HG03575 (cell line): ENCODE data around the gene TMEM212.

Source experiments
- ATAC-seq: cut with Tn5 transposase; IDR thresholded peaks from one replicate; pipeline ENCODE4 v1.9.1; 2021; ENCODE audit not compliant: unreplicated experiment, insufficient number of reproducible peaks, low FRiP score; ENCODE audit errors: extremely low read depth

TMEM212 gene

DNA sequence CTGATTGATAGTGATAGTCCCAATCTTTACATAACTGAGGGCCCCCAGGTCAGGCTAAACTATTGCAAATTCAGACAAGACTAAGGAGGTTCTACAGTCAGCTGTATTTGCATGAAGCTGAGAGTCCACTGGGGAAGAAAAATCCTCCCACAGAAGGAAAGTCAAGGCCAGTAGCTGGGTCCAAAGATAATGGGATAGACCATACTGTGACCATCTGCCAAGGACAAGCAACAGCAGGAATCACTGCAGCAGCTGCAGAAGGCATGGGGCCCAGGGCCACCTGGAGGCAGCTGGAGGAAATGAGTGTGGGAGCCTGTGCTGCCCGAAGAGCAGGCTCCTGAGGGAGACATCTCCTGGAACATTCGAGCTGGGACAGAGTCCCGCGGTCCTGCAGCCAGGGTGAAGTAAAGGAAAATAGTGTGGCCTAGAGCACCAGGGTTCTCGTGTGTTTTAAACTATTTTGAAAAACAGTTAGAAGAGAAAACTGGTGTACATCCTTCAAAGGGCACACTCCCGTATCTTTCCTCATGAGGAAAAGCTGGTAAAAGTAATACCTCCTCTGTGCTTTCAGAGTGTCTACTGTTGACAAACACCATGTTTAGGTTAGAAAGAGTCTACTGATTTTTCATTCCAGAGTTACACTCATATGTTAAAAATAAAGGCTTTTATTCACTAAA is 13.2 kb upstream of the TMEM212 start:
- ATAC-seq = no peak

DNA sequence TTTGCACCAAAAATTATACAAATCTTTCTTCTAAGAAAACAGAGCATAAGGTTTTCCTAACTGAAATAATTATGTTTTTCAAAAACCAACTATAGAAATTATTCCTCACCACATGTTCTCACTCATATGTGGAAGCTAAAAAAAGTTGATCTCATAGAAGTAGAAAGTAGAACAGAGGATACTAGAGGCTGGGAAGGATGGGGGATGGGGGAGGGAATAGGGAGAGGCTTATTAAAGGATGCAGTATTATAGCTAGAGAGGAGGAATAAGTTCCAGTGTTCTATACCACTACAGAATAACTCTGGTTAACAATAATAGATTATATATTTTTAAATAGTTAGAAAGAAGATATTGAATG is 12.7 kb upstream of the TMEM212 start:
- ATAC-seq = no peak

DNA sequence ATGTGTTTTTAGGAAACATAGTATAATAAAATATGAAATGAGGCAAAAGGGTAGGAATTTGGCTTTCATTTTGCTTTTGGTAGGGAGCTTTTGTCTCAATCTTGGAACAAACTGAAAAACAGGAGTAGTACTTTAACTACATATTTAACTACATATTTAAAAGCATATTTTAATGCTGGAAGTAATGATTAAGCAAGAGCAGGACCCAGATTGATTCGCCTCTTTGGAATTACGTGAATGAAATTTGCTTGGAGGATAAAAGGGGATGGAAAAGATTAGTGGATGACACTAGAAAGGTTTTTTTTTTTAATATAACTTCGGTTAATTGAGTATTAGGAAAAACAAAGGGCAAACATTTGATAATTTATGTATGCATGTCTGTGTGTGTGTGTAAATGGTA is 11.2 kb upstream of the TMEM212 start:
- ATAC-seq = no peak

DNA sequence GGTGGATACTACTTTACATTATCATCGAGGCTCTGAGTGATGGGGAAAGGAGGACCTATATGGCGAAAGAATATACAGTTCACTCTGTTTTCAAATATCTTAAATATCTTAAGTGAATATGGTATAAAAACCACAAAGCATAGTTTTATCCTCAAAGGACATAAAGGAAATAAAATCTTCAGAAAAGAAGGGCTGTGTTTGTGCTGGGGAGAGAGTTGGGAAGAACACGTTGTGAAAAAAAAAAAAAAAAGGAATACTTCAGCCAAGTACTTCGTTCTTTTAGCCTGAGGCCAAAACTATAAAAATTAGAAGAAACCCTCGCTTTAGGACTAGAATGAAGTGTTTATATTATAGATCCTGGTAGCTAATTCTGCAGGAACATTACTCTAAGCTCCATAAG is 10.2 kb upstream of the TMEM212 start:
- ATAC-seq = no peak

DNA sequence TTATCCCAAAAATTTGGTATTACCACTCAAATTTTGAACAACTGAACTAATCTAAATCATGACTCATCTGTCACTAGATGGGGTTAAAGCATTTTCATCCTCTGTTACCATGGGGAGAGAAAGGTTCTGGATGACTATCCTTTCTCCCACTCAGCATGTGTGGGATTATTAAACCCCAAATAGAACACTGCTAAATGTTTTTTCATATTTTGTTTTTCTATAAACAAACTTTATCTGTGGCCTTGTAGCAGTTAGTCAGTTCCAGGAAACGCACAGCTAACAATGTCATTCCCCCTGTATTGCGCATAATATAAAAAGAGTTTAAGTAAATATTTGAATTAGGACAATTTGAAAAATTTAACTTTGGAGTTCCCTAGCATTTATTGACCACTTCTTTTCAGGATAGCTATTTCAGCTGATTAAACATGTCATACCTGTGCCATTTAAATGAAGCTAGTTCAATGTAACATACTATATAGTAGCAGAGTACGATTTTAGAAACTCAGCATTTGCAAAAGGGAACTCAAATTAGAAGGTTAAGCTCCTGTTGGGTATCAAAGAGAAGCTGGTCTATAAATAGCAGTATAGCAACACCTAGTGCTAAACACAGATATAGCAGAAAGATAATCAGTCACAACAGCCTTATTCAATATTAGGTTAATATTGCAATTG is 9.2 kb upstream of the TMEM212 start:
- ATAC-seq = no peak

DNA sequence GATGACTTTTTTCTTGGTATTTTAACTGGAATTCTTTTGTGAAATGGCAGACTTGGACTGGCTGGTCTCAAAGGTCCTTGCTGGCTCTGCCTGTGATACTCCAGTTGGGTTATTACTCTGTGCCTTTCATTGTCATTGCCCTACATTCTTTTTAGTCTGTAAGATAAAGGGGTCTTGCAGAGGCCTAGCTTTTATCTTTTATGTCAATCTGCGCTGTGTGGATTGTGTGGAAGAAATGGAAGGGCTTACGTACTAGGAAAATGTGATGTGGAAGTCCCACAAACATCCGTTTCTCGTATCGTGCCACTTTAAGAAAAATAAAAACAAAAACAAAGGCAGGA is 8.7 kb upstream of the TMEM212 start:
- no peak for ATAC-seq

DNA sequence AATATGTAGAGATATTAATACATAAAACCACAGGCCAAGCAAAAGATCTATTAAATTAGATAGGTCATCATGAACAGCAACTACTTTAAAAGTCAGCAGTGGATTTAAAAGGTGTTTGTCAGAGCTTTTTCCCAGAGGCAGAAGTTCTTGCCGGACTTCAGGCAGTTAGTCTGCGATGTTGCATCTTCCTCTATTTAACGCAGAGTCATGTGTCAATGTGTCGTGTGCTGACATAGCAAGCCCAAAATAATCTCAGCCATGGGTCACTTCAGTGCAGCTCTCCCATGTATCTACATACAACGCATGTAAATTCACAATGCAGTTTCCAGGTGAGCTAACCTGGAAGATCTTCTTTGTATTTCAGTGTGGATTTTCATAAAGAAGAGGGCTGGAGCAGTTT is 8.0 kb upstream of the TMEM212 start:
- no peak for ATAC-seq

DNA sequence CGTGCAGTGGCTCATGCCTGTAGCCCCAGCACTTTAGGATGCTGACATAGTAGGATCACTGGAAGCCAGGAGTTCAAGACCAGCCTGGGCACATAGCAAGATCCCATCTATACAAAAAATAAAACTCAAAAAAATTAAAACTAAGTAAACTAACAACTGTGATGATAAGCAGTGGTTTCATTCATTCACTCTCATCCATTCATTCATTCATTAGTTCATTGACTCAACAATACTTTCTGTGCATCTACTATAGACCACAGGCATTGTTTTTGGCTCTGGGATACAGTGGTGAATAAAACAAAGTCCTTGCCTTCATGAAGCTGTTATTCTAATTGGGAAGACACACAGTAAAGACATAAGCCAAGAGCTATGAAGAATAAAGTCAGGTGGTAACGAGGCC is 7.5 kb upstream of the TMEM212 start:
- ATAC-seq = no peak

DNA sequence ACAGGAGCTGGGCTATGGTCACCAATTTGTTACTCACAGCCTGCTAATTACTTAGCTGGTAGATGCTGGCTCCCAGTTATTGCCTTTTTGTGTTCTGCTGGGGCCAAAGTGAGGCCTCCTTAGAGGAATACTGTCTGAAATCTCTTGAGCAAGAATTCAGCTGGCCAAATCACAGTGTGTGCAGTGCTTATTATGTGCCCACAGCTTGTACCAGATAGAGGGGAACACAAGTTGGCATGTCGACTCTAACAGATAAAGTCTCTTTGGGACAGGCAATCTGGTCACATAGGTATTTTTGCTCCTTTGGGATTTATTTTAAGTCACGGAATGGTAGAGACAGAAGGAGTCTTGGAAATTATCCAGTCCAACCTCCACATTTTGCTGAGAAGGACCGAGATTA is 6.3 kb upstream of the TMEM212 start:
- ATAC-seq = no peak

DNA sequence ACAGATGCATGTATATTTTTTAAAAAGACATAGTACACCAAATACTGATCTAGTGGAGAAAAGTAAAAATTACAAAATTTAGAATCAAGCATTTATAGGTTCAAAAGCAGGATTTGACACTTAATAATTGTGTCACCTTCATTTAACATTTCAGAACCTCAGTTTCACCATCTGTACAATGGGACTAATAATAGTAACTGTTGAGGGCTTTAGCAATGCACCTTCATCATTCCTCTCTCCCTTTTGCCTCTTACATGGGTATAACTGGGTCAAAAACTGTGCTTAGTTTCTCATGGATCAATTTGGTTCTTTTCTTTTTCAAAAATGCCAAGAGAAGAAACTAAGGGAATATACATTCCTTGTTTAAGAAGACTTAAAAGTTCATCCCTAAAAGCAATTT is 5.5 kb upstream of the TMEM212 start:
- ATAC-seq = no peak

DNA sequence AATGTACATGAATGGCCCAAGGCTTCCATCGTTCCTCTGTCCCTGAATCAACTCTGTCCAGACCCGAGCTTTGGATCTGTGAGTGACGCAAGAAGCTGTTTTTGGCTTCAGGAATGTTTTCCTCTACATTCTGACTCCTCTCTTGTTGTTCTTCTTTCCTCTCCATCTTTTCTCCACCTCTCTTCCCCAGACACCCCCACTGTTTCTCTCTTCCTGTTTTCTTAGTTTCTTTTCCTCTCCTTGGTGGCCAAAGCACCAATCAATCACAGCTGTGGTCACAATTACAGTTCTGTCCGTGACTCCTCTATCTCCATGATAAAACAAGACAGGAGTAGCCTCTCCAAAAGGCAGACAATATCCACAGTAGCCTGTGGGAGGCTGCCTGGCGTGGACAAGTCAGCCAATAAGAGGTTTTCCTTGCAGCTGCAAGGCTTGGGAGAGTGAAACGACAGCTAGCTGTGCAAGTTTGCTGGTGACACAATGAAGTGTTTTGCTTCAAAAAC is 4.9 kb upstream of the TMEM212 start:
- ATAC-seq = no peak

DNA sequence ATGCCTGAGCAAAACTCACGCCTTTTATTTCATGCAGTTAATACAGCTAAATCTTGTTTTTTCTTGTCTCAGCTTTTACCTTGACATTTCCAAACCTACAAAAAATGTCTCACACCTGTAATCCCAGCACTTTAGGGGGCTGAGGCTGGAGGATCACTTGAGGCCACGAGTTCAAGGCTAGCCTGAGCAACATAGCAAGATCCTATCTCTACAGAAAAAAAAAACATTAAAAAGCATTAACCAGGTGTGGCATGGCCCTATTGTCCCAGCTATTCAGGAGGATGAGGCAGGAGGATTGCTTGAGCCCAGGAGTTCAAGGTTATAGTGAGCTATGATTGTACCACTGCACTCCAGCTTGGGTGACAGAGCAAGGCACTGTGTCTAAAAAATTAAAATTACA is 3.9 kb upstream of the TMEM212 start:
- ATAC-seq = no peak

DNA sequence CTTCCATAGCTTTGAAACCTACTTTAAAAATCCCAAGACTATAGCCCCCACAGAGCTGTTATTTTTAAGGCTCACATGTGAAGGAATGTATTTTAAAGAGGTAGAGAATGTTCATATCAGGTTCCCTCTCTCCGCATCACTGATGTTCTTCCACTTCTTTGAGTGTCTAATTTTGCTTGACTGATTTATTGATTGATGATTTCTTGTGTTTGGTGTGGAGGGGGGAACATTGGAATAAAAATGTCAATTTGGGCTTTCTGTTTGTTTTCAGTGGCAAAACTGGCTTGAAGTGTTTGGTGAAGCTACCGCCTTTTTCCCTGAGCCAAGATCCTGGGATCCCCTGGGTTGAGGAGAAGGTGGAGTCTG is 2.7 kb upstream of the TMEM212 start:
- ATAC-seq = no peak

DNA sequence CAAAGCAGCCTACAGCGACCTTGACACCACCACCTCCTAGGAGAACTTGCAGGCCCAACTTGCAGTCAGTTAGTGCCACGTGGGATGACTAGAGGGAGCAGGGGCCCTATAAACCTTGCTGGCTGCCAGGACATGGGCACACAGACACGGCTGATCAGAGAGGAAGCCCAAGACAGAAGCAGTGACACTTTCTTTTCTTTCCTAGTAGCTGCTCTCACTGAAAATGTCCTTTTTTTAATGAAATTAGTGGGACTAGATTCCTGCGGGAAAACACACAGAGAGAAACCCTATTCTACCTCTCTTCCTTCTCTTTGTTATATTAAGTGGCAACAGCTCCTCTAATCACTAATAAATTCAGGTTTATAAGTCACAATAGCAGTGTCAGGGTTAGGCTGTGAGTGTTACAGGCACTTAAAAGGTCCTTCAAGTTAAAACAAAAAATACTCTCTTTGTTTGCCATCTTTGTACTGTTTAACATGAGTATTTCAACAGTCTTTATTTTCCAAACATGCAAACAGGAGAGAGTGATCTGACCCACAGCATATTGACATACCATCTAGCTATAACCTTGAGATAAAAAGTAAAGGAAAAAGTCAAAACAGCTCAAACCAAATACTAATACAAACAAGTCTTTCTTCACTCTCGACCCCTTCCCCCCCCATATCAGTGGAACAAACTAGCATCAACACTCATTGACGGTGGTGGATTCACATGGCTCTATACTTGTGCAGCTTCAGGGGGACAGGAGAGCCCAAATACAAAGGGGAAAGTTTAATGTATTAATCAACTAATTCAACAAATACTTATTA is 2.1 kb upstream of the TMEM212 start:
- ATAC-seq = no peak

DNA sequence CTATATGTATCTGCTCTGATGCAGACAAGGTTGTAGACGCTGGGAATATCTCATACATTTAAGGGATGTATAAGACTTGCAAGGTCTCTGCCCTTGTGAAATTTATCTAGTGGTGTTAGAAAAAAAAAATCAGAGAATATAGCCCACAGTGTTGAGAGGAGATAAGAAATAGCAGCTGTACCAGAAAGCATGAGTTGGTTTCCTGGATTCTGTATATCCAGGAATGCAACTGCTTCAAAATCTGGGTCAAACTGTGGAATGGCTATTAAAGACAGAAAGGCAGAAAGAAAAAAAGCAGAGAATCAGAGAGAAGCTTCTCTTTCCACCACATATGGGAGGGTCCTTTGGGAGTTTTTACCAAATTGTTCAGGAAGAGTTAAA is 1.5 kb upstream of the TMEM212 start:
- no peak for ATAC-seq

DNA sequence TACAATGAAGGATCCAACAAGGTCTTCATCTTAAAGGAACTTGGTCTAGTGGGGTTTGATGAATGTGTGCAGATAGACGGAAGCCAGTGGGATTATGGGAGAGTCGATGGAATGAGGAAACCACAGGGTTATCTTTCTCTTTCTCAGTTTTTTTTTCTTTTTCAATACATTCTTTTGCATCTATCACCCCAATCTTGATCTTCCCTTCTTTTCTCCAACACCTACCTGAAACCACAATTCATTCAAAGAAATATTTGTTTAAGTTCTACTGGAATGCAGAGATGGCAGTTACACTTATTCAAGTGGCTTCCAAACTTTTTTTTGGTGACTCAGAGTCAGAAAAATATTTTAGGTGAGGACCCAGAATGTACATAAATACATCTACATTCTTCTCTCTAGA is 1.7 kb downstream of the TMEM212 start:
- ATAC-seq = no peak

DNA sequence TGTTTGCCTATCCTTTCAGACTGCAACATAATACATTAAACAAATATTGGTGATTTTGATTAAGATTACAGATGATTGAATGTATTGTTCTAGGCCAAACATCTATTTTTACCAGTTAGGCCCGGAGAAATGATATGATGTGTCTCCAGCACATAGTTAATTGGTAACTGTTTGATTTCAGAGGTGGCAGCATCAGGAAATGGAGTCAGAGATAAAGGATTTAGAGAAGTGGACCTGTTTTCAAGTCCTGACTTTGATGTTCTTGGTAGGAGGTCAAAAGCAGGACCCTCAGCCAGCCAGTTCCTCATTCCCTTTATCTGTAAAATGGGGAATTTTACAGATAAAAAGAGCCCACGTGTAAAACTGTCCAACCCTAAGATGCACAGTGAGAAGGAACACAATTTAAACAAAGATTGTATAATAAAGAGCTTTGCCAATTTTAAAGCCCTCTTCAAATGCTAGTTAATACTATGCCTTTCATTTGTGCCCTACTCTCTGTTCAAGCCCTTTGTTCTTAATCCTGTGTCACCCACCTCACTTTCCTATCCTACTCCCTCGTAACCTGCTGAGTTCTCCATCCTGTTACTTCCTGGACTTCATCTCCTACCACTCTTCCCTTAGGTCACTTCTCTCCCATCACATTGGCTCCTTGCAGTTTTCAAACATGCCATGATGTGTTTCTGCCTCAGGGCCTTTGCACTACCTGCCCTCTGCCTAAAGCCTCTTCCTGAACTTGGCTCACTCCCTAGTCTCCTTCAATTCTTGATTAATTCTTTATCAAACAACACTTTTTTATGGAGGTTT is 2.5 kb downstream of the TMEM212 start:
- no peak for ATAC-seq

DNA sequence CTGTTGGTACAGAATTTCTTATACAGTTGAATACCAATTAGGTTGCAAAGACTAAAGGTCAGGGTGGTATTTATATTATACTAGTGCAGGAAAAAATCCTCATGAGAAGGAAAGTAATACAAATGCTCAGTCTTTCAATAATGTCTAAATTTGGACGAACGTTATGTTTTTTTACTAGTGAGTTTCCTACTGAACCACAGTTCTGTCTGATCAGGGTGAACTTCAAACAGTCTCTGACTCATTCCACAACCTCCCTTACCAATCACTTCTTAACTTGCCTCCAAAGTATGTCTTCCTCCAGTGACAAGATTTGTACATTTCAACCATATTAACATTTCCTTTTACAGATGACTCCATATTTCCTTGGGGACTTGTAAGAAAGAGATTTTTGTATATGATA is 3.4 kb downstream of the TMEM212 start:
- peak; percentile 93 for ATAC-seq

DNA sequence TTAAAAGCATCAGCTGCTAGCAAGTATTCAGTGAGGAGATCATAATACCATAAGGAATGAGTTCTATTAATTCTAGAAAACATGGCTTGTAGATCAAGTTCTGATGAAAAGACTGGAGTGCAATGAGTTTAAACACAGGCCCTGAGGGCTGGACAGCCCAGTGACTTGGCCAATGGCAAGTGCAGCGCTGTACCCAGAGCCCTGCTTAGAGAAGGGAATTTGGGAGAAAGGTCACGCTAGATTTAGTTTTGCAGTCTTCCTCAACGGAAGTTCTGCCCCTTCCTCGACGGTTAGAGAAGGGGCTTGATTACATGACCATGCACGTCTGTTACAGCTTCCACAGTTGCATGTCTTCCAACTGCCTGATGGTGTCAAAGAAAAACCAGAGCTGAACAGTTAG is 4.0 kb downstream of the TMEM212 start:
- ATAC-seq = no peak
